PC-9 (cell line): ENCODE measurements around the gene MAPKAPK2.

Experiments used
- EZH2 ChIP-seq: fragments of 200-600 bp; sonication (generic); IDR thresholded peaks from 2 replicates; pipeline ENCODE4 v1.8.0; 2017; ENCODE audit warnings: antibody characterized with exemption, low read depth
- TF ChIP-seq, protein P1 (sequence below): fragments of 200-600 bp; sonication (generic); conservative IDR thresholded peaks from 2 replicates; pipeline ENCODE4 v1.6.1; 2017; ENCODE audit warnings: mixed run types, antibody characterized with exemption, mild to moderate bottlenecking, moderate library complexity

DNA sequence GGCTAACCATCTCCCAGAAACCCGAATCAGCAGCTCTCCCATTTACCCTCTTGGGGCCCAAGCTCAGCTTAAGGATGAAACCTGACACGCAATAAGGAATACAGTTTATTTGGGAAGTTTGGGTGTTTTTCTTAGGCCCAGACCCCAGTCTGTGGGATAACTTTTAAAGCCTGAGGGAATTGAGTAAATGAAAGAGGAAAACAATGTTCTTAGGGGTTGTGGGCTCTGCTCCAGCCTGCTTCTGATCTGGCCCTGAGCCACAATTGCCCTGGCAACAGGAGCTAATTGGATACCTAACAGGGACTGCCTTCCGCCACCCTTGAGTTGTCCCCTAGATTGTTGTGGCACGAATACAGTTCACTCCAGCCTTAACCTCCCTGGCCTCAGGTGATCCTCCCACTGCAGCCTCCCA is 29.2 kb upstream of the MAPKAPK2 start:
- TF ChIP-seq, protein P1, sequence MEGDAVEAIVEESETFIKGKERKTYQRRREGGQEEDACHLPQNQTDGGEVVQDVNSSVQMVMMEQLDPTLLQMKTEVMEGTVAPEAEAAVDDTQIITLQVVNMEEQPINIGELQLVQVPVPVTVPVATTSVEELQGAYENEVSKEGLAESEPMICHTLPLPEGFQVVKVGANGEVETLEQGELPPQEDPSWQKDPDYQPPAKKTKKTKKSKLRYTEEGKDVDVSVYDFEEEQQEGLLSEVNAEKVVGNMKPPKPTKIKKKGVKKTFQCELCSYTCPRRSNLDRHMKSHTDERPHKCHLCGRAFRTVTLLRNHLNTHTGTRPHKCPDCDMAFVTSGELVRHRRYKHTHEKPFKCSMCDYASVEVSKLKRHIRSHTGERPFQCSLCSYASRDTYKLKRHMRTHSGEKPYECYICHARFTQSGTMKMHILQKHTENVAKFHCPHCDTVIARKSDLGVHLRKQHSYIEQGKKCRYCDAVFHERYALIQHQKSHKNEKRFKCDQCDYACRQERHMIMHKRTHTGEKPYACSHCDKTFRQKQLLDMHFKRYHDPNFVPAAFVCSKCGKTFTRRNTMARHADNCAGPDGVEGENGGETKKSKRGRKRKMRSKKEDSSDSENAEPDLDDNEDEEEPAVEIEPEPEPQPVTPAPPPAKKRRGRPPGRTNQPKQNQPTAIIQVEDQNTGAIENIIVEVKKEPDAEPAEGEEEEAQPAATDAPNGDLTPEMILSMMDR: no peak
- no peak for TF ChIP-seq EZH2
